ENCODE measurements around the gene PRKG1.

The PRKG1 gene

GRCh38 chr10:52335665-52336064 is 1261.4 kb downstream of the PRKG1 start:
- no peaks in the 10 kb centered on the region for H3K27me3 Mint-ChIP-seq (ENCODE audit: low read depth)
- H3K27ac Mint-ChIP-seq: no peak overlapping the region
- no peaks in the 10 kb centered on the region for H3K9me3 Mint-ChIP-seq
- no peaks in the 10 kb centered on the region for H3K36me3 Mint-ChIP-seq (ENCODE audit: low read depth)
- no peak for DNase-seq (ENCODE audit: low spot score)
- no peak overlapping the region for H3K4me3 Mint-ChIP-seq
- H3K4me1 Mint-ChIP-seq (ENCODE audit: low read depth): no peaks in the 10 kb centered on the region

- Mint-ChIP-seq H3K4me1 (ENCODE audit: low read depth) (no peaks in the 10 kb centered on the region), H3K4me3 (no peak overlapping the region)
Measured at GRCh38 chr10:52337225-52337624, 1262.9 kb downstream of the PRKG1 start.

GRCh38 chr10:52343439-52343838 is 1269.2 kb downstream of the PRKG1 start:
- no peak overlapping the region for H3K4me3 Mint-ChIP-seq
- no peaks in the 10 kb centered on the region for H3K9me3 Mint-ChIP-seq
- no peaks in the 10 kb centered on the region for H3K4me1 Mint-ChIP-seq (ENCODE audit: low read depth)
- H3K27me3 Mint-ChIP-seq (ENCODE audit: low read depth): no peaks in the 10 kb centered on the region
- DNase-seq (ENCODE audit: low spot score): no peak
- no peaks in the 10 kb centered on the region for H3K36me3 Mint-ChIP-seq (ENCODE audit: low read depth)
- H3K27ac Mint-ChIP-seq: no peak overlapping the region

More at GRCh38 chr10:52337225-52337624, 1262.9 kb downstream of the PRKG1 start:
- Mint-ChIP-seq H3K9me3 (no peaks in the 10 kb centered on the region), H3K36me3 (ENCODE audit: low read depth) (no peaks in the 10 kb centered on the region), H3K27me3 (ENCODE audit: low read depth) (no peaks in the 10 kb centered on the region), H3K27ac (no peak overlapping the region)
- no peak for DNase-seq (ENCODE audit: low spot score)

GRCh38 chr10:52346394-52347326 is 1272.4 kb downstream of the PRKG1 start:
- no peak for DNase-seq (ENCODE audit: low spot score)
- Mint-ChIP-seq H3K9me3 (no peaks in the 10 kb centered on the region), H3K27ac (no peak overlapping the region), H3K4me1 (ENCODE audit: low read depth) (no peaks in the 10 kb centered on the region), H3K27me3 (ENCODE audit: low read depth) (no peaks in the 10 kb centered on the region), H3K36me3 (ENCODE audit: low read depth) (no peaks in the 10 kb centered on the region), H3K4me3 (no peak overlapping the region)

GRCh38 chr10:52347327-52347667 is 1273.0 kb downstream of the PRKG1 start:
- no peak for DNase-seq (ENCODE audit: low spot score)

More at GRCh38 chr10:52347327-52347667, 1273.0 kb downstream of the PRKG1 start:
- Mint-ChIP-seq H3K4me3 (no peak overlapping the region), H3K9me3 (no peaks in the 10 kb centered on the region), H3K36me3 (ENCODE audit: low read depth) (no peaks in the 10 kb centered on the region), H3K27me3 (ENCODE audit: low read depth) (no peaks in the 10 kb centered on the region), H3K4me1 (ENCODE audit: low read depth) (no peaks in the 10 kb centered on the region), H3K27ac (no peak overlapping the region)
